GM19099 (cell line): ENCODE results near the gene TUBA1C.

Experiments
- POLR2A ChIP-seq: IDR thresholded peaks from 3 replicates; pipeline ENCODE4 v1.6.1; 2011; ENCODE audit warnings: low read depth; ENCODE audit not compliant: insufficient read length; ENCODE audit errors: extremely low read depth

Gene TUBA1C

GRCh38 chr12:49273726-49274395, 9.0 kb downstream of the TUBA1C start:
- TF ChIP-seq POLR2A, result no peak

- no peak for TF ChIP-seq POLR2A
Measured at GRCh38 chr12:49274396-49275069, 9.7 kb downstream of the TUBA1C start.

GRCh38 chr12:49276304-49277290, 11.7 kb downstream of the TUBA1C start:
- no peak for TF ChIP-seq POLR2A

GRCh38 chr12:49277466-49277865, 12.6 kb downstream of the TUBA1C start:
- no peak for TF ChIP-seq POLR2A

- TF ChIP-seq POLR2A, result no peak
Measured at GRCh38 chr12:49279706-49280159, 14.9 kb downstream of the TUBA1C start.

GRCh38 chr12:49282302-49282701, 17.4 kb downstream of the TUBA1C start:
- no peak for TF ChIP-seq POLR2A

GRCh38 chr12:49283541-49284429, 18.9 kb downstream of the TUBA1C start:
- TF ChIP-seq POLR2A, result no peak

GRCh38 chr12:49284672-49285071, 19.8 kb downstream of the TUBA1C start:
- no peak for TF ChIP-seq POLR2A

- no peak for TF ChIP-seq POLR2A
Measured at GRCh38 chr12:49287876-49288275, 23.0 kb downstream of the TUBA1C start.

GRCh38 chr12:49288412-49288853, 23.6 kb downstream of the TUBA1C start:
- no peak for TF ChIP-seq POLR2A

- TF ChIP-seq POLR2A, result no peak
Measured at GRCh38 chr12:49288922-49289555, 24.2 kb downstream of the TUBA1C start.

GRCh38 chr12:49292729-49293055, 27.8 kb downstream of the TUBA1C start:
- no peak for TF ChIP-seq POLR2A

GRCh38 chr12:49293056-49293956, 28.4 kb downstream of the TUBA1C start:
- no peak for TF ChIP-seq POLR2A
